H9 (cell line): Measurements from ENCODE around the gene PLXNA4. TPM values are rescaled to one million over a fixed set of nuclear protein-coding genes. Genes with fewer than 3 reads are reported as not detected.
A peak's percentile ranks its signal among the peaks of the same experiment; 100 is the strongest.

Source experiments
- DNase-seq: peaks from one replicate; pipeline ENCODE4 v3.0.0-alpha.2; 2017
- H2AFZ ChIP-seq: one replicate; pipeline ENCODE4 v1.6.1; 2013; ENCODE audit warnings: mild to moderate bottlenecking, low read length, control low read depth, moderate library complexity
- H2AK5ac ChIP-seq: 2 replicates; pipeline ENCODE4 v1.6.1; 2013; ENCODE audit warnings: low read length, control low read depth, mixed read lengths; ENCODE audit not compliant: insufficient read length
- H2BK120ac ChIP-seq: one replicate; pipeline ENCODE4 v1.6.1; 2013; ENCODE audit warnings: low read depth, mild to moderate bottlenecking, low read length, control low read depth, inconsistent platforms; ENCODE audit not compliant: poor library complexity, severe bottlenecking
- H2BK12ac ChIP-seq: 2 replicates; pipeline ENCODE4 v1.6.1; 2013; ENCODE audit warnings: low read length, control low read depth, mixed read lengths, low read depth; ENCODE audit not compliant: insufficient read length
- H2BK15ac ChIP-seq: 2 replicates; pipeline ENCODE4 v1.6.1; 2013; ENCODE audit warnings: low read depth, low read length, control low read depth
- H2BK20ac ChIP-seq: one replicate; pipeline ENCODE4 v1.6.1; 2013; ENCODE audit warnings: low read depth, mild to moderate bottlenecking, low read length, control low read depth, inconsistent platforms; ENCODE audit not compliant: poor library complexity, severe bottlenecking
- H2BK5ac ChIP-seq: 2 replicates; pipeline ENCODE4 v1.6.1; 2013; ENCODE audit warnings: low read length, control low read depth, mixed read lengths; ENCODE audit not compliant: insufficient read length
- H3K14ac ChIP-seq: 2 replicates; pipeline ENCODE4 v1.6.1; 2013; ENCODE audit warnings: low read length, control low read depth; ENCODE audit not compliant: insufficient read depth
- H3K18ac ChIP-seq: 2 replicates; pipeline ENCODE4 v1.6.1; 2013; ENCODE audit warnings: low read depth, mild to moderate bottlenecking, mixed read lengths, low read length, control low read depth; ENCODE audit not compliant: insufficient read length
- H3K23ac ChIP-seq: 2 replicates; pipeline ENCODE4 v1.6.1; 2013; ENCODE audit warnings: low read length, control low read depth, mixed read lengths, low read depth; ENCODE audit not compliant: insufficient read length
- H3K23me2 ChIP-seq: 2 replicates; pipeline ENCODE4 v1.6.1; 2013; ENCODE audit warnings: low read depth, mild to moderate bottlenecking, mixed read lengths, low read length, control low read depth; ENCODE audit not compliant: insufficient read length, poor library complexity, severe bottlenecking
- H3K27ac ChIP-seq: 2 replicates; pipeline ENCODE4 v1.5.1; 2013; ENCODE audit warnings: low read length, control low read depth, mixed read lengths, low read depth; ENCODE audit not compliant: insufficient read length
- H3K27me3 ChIP-seq: 2 replicates; pipeline ENCODE4 v1.6.1; 2013; ENCODE audit warnings: low read length, control low read depth, inconsistent platforms; ENCODE audit not compliant: insufficient read depth
- H3K4ac ChIP-seq: 2 replicates; pipeline ENCODE4 v1.6.1; 2013; ENCODE audit warnings: low read depth, mild to moderate bottlenecking, control low read depth, inconsistent platforms, low read length, moderate library complexity
- H3K4me1 ChIP-seq: 2 replicates; pipeline ENCODE4 v1.6.1; 2013; ENCODE audit warnings: low read length, control low read depth, inconsistent platforms; ENCODE audit not compliant: insufficient read depth
- H3K4me2 ChIP-seq: 2 replicates; pipeline ENCODE4 v1.6.1; 2013; ENCODE audit warnings: low read length, control low read depth, mixed read lengths; ENCODE audit not compliant: insufficient read length, insufficient read depth
- H3K56ac ChIP-seq: 2 replicates; pipeline ENCODE4 v1.6.1; 2013; ENCODE audit warnings: low read depth, mild to moderate bottlenecking, mixed read lengths, low read length, control low read depth; ENCODE audit not compliant: insufficient read length
- H3K79me1 ChIP-seq: 2 replicates; pipeline ENCODE4 v1.6.1; 2013; ENCODE audit warnings: low read depth, mild to moderate bottlenecking, moderate library complexity, low read length, control low read depth, inconsistent platforms; ENCODE audit not compliant: insufficient read depth, poor library complexity, severe bottlenecking
- H3K79me2 ChIP-seq: 2 replicates; pipeline ENCODE4 v1.6.1; 2013; ENCODE audit warnings: low read length, control low read depth, inconsistent platforms; ENCODE audit not compliant: insufficient read depth
- H3K9ac ChIP-seq: 2 replicates; pipeline ENCODE4 v1.6.1; 2013; ENCODE audit warnings: low read length, control low read depth, mixed read lengths; ENCODE audit not compliant: insufficient read length; ENCODE audit errors: extremely low read depth
- H3K9me3 ChIP-seq: one replicate; pipeline ENCODE4 v1.6.1; 2013; ENCODE audit warnings: low read depth, low read length, inconsistent platforms; ENCODE audit not compliant: control insufficient read depth
- H3T11ph ChIP-seq: one replicate; pipeline ENCODE4 v1.6.1; 2013; ENCODE audit warnings: mild to moderate bottlenecking, low read length, control low read depth, inconsistent platforms
- H4K20me1 ChIP-seq: one replicate; pipeline ENCODE4 v1.6.1; 2013; ENCODE audit not compliant: control insufficient read depth, insufficient read length, insufficient read depth
- H4K5ac ChIP-seq: 2 replicates; pipeline ENCODE4 v1.6.1; 2013; ENCODE audit warnings: low read depth, mild to moderate bottlenecking, mixed read lengths, low read length, control low read depth; ENCODE audit not compliant: insufficient read length
- H4K8ac ChIP-seq: replicated peaks from 2 replicates; pipeline ENCODE4 v1.6.1; 2013; ENCODE audit warnings: low read length, control low read depth, mixed read lengths, low read depth; ENCODE audit not compliant: insufficient read length
- H4K91ac ChIP-seq: 2 replicates; pipeline ENCODE4 v1.6.1; 2013; ENCODE audit warnings: low read depth, mild to moderate bottlenecking, moderate library complexity, mixed read lengths, low read length, control low read depth; ENCODE audit not compliant: insufficient read length
- H3K27ac Mint-ChIP-seq, 3 experiments: 2 replicates in 2 of 3; 3 replicates in 1 of 3; pipeline ENCODE4 v1.8.0; 2020 to 2021; ENCODE audit warnings: mixed read lengths in 3 of 3, mild to moderate bottlenecking in 1 of 3, moderate library complexity in 1 of 3
- H3K27me3 Mint-ChIP-seq: 2 replicates; pipeline ENCODE4 v1.8.0; 2021; ENCODE audit warnings: low read depth, mild to moderate bottlenecking, moderate library complexity, mixed read lengths
- H3K36me3 Mint-ChIP-seq, 3 experiments: 2 replicates in 2 of 3; 3 replicates in 1 of 3; pipeline ENCODE4 v1.8.0; 2020 to 2021; ENCODE audit warnings: low read depth in 3 of 3, mixed read lengths in 3 of 3; ENCODE audit not compliant: insufficient read depth in 1 of 3
- H3K4me1 Mint-ChIP-seq, 2 experiments: 2 replicates each; pipeline ENCODE4 v1.8.0; 2020; ENCODE audit warnings: mixed read lengths in 2 of 2
- H3K4me3 Mint-ChIP-seq, 2 experiments: 2 replicates in 1 of 2; 3 replicates in 1 of 2; pipeline ENCODE4 v1.8.0; 2020 to 2021; ENCODE audit warnings: mild to moderate bottlenecking in 2 of 2, mixed read lengths in 2 of 2, moderate library complexity in 1 of 2
- H3K9me3 Mint-ChIP-seq, 2 experiments: 2 replicates in 1 of 2; 3 replicates in 1 of 2; pipeline ENCODE4 v1.8.0; 2020; ENCODE audit warnings: mild to moderate bottlenecking in 2 of 2, mixed read lengths in 2 of 2, moderate library complexity in 1 of 2
- WGBS: extraction: QIAGEN DNeasy Blood & Tissue Kit; methylation state at CpG from one replicate; pipeline ENCODE4 v1.1.7; 2013; ENCODE audit warnings: missing lambda C conversion rate, low lambda C conversion rate, mixed read lengths; ENCODE audit not compliant: insufficient read length; ENCODE audit errors: extremely low coverage; 5-methylcytosine and 5-hydroxymethylcytosine counted together
- total RNA-seq: library from RNA; stranded (reverse); gene quantifications from 2 replicates; pipeline ENCODE4 v1.2.1, GENCODE V29; 2021
- TF ChIP-seq, protein P1 (sequence below): fragments of 200-600 bp; sonication (generic); conservative IDR thresholded peaks from 3 replicates; pipeline ENCODE4 v1.8.0; 2021; ENCODE audit warnings: antibody characterized with exemption, mild to moderate bottlenecking

Gene PLXNA4
- total RNA-seq, 1 experiment from 2014 or later, result 0.35 TPM

GRCh38 chr7:132114411-132114810 lies 461.9 kb downstream of the PLXNA4 start:
- peaks cover 2% of the 10 kb centered on the region; the same call in 1 of the 2 replicates for H3K4me1 ChIP-seq
- H4K8ac ChIP-seq, result no peak overlapping the region
- no peak overlapping the region for H2BK12ac ChIP-seq
- H3K23ac ChIP-seq, result no peak overlapping the region
- H3K27ac ChIP-seq, result no peak overlapping the region
- no peak overlapping the region for H3K18ac ChIP-seq
- no peak overlapping the region for H2BK20ac ChIP-seq
- H3K9me3 ChIP-seq, result no peaks in the 10 kb centered on the region
- no peak overlapping the region for H3K56ac ChIP-seq
- H3K9ac ChIP-seq, result no peak overlapping the region
- H4K91ac ChIP-seq, result no peak overlapping the region
- no peak overlapping the region for H3K27ac Mint-ChIP-seq
- H2BK5ac ChIP-seq, result no peak overlapping the region
- no peak overlapping the region for H3K4ac ChIP-seq
- H3K9me3 Mint-ChIP-seq, result no peaks in the 10 kb centered on the region
- H3K4me1 Mint-ChIP-seq, result peaks cover 12 to 13% of the 10 kb centered on the region in 2 experiments
- no peaks in the 10 kb centered on the region for H3K79me2 ChIP-seq
- no peak overlapping the region for H3K14ac ChIP-seq
- H3K27me3 Mint-ChIP-seq, result no peaks in the 10 kb centered on the region; the same call in 1 of the 2 replicates
- no peak overlapping the region for H3K4me3 Mint-ChIP-seq
- H3K4me2 ChIP-seq, result no peak overlapping the region
- H4K20me1 ChIP-seq, result no peaks in the 10 kb centered on the region
- no peak overlapping the region for H2BK15ac ChIP-seq
- TF ChIP-seq, protein P1, sequence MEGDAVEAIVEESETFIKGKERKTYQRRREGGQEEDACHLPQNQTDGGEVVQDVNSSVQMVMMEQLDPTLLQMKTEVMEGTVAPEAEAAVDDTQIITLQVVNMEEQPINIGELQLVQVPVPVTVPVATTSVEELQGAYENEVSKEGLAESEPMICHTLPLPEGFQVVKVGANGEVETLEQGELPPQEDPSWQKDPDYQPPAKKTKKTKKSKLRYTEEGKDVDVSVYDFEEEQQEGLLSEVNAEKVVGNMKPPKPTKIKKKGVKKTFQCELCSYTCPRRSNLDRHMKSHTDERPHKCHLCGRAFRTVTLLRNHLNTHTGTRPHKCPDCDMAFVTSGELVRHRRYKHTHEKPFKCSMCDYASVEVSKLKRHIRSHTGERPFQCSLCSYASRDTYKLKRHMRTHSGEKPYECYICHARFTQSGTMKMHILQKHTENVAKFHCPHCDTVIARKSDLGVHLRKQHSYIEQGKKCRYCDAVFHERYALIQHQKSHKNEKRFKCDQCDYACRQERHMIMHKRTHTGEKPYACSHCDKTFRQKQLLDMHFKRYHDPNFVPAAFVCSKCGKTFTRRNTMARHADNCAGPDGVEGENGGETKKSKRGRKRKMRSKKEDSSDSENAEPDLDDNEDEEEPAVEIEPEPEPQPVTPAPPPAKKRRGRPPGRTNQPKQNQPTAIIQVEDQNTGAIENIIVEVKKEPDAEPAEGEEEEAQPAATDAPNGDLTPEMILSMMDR, result no peak
- no peak overlapping the region for H2BK120ac ChIP-seq
- peak; percentile 10 for DNase-seq
- H3K23me2 ChIP-seq, result no peaks in the 10 kb centered on the region
- H2AK5ac ChIP-seq, result no peak overlapping the region
- H3K36me3 Mint-ChIP-seq, result no peaks in the 10 kb centered on the region; a peak in 1 of 7 replicates
- WGBS, result no CpG with 5 or more reads among the region's 9 CpGs
- no peaks in the 10 kb centered on the region for H3K79me1 ChIP-seq
- H4K5ac ChIP-seq, result no peak overlapping the region
- no peak overlapping the region for H2AFZ ChIP-seq
- no peaks in the 10 kb centered on the region for H3K27me3 ChIP-seq
- no peak overlapping the region for H3T11ph ChIP-seq
